HG03095 (cell line): ENCODE measurements around the gene SBNO2.
"Not testable (repeated sequence)": the region's sequence is repeated elsewhere in the genome, so short reads cannot be mapped to it uniquely, and the experiment has no call there.

ENCODE experiments used
- ATAC-seq: cut with Tn5 transposase; IDR thresholded peaks from one replicate; pipeline ENCODE4 v1.9.1; 2021; ENCODE audit warnings: moderate library complexity; ENCODE audit not compliant: unreplicated experiment

SBNO2 gene

GRCh38 chr19:1210227-1210538, 36.1 kb upstream of the SBNO2 start:
- ATAC-seq: no peak

GRCh38 chr19:1208830-1209229, 34.8 kb upstream of the SBNO2 start:
- ATAC-seq: not testable (repeated sequence)

GRCh38 chr19:1206864-1207450, 32.9 kb upstream of the SBNO2 start:
- ATAC-seq: no peak

- ATAC-seq: no peak
Observed at GRCh38 chr19:1206150-1206863, 32.2 kb upstream of the SBNO2 start.

GRCh38 chr19:1205114-1206099, 31.3 kb upstream of the SBNO2 start, which contains the start of gene STK11:
Gene STK11 (plus strand): TSS chr19:1205778. CDS start chr19:1206914, 1,136 bp downstream.
- ATAC-seq: peak; percentile 64

DNA sequence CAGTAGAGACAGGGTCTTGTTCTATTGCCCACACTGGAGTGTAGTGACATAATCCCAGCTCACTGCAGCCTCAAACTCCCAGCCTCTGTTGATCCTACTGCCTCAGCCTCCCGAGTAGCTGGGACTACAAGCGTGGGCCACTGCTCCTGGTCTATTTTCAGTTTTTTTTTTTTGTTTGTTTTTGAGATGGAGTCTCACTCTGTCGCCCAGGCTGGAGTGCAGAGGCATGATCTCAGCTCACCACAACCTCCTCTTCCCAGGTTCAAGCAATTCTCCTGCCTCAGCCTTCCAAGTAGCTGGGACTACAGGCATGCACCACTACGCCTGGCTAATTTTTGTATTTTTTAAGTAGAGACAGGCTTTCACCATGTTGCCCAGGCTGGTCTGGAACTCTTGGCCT, 26.5 kb upstream of the SBNO2 start:
- ATAC-seq: not testable (repeated sequence)

GRCh38 chr19:1199531-1199930, 25.5 kb upstream of the SBNO2 start:
- ATAC-seq: no peak

DNA sequence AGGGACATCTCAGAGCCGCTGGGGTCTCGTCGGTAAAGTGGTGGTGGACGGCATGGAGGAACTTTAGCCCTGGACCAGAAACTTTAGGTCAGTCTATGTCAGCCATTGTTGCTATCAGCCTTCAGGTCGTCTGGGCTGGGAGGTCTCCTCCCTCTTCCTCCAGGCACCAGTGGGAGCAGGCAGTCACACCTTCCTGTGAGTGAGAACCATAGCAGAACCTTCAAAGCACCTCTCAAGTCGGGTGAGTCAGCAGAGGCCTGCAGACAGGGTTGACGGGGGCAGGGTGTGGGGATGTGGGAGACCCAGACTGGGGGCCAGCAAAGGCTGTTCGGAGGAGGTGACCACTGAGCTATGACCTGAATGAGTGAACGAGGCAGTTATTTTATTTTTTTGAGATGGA, 15.4 kb upstream of the SBNO2 start:
- ATAC-seq: no peak

DNA sequence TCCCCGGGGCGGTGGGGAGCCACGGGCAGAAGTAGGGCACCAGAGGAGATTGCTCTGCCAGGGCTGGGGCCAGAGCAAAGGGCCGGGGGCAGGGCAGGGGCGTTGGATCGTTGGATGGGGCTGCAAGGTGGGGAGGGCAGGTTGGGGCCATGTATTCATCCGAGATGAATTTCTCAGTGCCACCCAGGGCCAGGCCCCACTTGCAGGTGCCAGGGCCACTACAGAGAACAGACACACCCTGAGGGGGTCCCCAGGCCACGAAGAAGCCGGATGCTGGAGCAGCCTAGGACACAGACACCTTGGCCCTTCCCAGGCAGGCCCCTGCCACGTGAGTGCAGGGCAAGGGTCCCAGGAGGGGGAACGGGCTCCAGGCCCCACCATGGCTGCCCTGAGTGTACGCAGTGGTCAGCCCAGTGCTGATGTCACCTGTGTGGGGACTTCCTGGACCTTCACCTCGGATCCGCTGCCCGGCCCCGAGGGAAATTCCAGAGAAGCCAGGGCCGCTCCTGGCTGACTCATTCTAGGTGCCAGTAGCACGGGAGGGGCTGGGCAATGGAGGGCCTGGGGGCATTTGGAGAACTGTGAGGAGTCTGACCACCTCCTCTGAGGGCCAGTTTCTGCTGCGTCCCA, 9.6 kb upstream of the SBNO2 start:
- no peak for ATAC-seq

- no peak for ATAC-seq
Observed at GRCh38 chr19:1182727-1183126, 8.7 kb upstream of the SBNO2 start.

DNA sequence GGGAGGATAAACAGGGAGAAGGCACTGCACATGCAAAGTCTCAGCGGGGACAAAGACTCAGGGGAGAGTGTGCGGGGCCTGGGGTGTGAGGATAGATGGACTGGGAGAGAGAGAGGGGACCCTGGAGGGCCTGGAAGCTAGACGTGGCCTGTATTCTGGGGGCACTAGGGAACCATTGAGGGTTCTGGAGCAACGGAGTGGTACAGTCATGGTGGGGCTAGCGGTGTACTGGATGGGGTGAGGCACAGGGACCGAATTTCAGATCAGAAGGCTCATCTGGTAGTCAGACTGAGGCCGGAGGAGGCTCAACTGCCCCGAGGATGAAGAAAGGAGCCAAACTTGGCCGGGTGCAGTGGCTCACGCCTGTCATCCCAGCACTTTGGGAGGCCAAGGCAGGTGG, 8.0 kb upstream of the SBNO2 start:
- no peak for ATAC-seq

DNA sequence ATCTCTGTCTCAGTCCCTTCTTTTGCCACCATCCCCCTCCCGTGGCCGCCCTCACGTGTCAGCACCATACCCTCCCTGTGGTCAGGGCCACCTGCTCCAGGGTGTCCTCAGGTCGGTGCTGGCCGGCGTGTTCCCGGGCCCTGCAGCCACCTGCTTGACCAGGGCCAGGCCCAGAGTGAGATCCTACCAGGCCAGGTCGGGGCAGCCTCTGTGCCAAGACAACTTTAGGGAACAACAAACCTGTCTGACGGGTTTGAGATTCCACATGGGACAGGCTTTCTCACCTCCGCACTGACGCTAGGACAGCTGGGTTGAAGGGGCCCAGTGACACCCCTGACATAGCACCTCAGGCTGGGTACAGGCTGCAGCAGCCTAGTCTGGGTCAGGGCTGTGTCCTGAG, 7.5 kb upstream of the SBNO2 start:
- ATAC-seq: no peak

GRCh38 chr19:1177322-1178114, 3.5 kb upstream of the SBNO2 start:
- no peak for ATAC-seq

- no peak for ATAC-seq
Observed at GRCh38 chr19:1173159-1173844, 766 bp downstream of the SBNO2 start.

- ATAC-seq: no peak
Observed at GRCh38 chr19:1172353-1173158, 1.5 kb downstream of the SBNO2 start.

GRCh38 chr19:1171755-1172352, 2.2 kb downstream of the SBNO2 start:
- ATAC-seq: no peak

- ATAC-seq: no peak
Observed at GRCh38 chr19:1170938-1171754, 2.9 kb downstream of the SBNO2 start.
